Endothelial cell of umbilical vein (primary cell): ENCODE data around the gene DSE.

Source experiments
- EZH2 ChIP-seq: IDR thresholded peaks from 2 replicates; pipeline ENCODE4 v1.6.1; 2012; ENCODE audit warnings: borderline replicate concordance, low read depth, mild to moderate bottlenecking, moderate library complexity, low read length, inconsistent platforms; ENCODE audit not compliant: severe bottlenecking
- FOS ChIP-seq: IDR thresholded peaks from 2 replicates; pipeline ENCODE4 v1.6.1; 2011; ENCODE audit warnings: mild to moderate bottlenecking, low read length, moderate library complexity, borderline replicate concordance; ENCODE audit not compliant: insufficient read depth
- MYC ChIP-seq: IDR thresholded peaks from one replicate; pipeline ENCODE4 v1.6.1; 2011; ENCODE audit warnings: mild to moderate bottlenecking, low read depth, low read length
- POLR2A ChIP-seq: IDR thresholded peaks from 2 replicates; pipeline ENCODE4 v1.6.1; 2012; ENCODE audit warnings: low read depth, mild to moderate bottlenecking, control low read depth, low read length
- POLR2AphosphoS5 ChIP-seq: IDR thresholded peaks from 2 replicates; pipeline ENCODE4 v1.6.1; 2012; ENCODE audit warnings: low read depth, mild to moderate bottlenecking, control low read depth, low read length, moderate library complexity; ENCODE audit not compliant: insufficient read depth
- TF ChIP-seq, protein P1 (sequence below), 2 donors: IDR thresholded peaks; 1 replicate in 1 of 2; 2 replicates in 1 of 2; pipeline ENCODE4 v1.5.1; 2011; ENCODE audit warnings: low read length in 2 of 2, mild to moderate bottlenecking in 2 of 2, moderate library complexity in 2 of 2, control low read depth in 1 of 2, inconsistent platforms in 1 of 2, low read depth in 1 of 2; ENCODE audit not compliant: insufficient read depth in 1 of 2; ENCODE audit errors: extremely low read depth in 1 of 2
- TF ChIP-seq, protein P2 (sequence below): IDR thresholded peaks from 2 replicates; pipeline ENCODE4 v1.6.1; 2011; ENCODE audit not compliant: insufficient read depth, insufficient read length

DNA sequence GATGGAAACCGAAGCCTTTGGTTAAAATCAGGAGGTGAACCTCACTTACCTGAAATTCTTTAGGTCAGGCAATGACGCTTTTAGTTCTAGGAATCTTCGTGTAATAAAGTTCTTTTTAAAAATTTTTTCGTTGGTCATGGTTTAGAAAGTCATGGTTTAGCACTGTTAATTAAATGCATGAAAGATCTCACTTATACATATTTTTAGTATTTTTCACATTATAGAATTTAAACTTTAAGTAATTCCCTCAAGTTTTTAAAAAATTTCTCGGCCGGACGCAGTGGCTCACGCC is 1.1 kb downstream of the DSE start:
- TF ChIP-seq POLR2A (no peak), EZH2 (no peak), POLR2AphosphoS5 (no peak), FOS (no peak), MYC (no peak)
- TF ChIP-seq, protein P1, sequence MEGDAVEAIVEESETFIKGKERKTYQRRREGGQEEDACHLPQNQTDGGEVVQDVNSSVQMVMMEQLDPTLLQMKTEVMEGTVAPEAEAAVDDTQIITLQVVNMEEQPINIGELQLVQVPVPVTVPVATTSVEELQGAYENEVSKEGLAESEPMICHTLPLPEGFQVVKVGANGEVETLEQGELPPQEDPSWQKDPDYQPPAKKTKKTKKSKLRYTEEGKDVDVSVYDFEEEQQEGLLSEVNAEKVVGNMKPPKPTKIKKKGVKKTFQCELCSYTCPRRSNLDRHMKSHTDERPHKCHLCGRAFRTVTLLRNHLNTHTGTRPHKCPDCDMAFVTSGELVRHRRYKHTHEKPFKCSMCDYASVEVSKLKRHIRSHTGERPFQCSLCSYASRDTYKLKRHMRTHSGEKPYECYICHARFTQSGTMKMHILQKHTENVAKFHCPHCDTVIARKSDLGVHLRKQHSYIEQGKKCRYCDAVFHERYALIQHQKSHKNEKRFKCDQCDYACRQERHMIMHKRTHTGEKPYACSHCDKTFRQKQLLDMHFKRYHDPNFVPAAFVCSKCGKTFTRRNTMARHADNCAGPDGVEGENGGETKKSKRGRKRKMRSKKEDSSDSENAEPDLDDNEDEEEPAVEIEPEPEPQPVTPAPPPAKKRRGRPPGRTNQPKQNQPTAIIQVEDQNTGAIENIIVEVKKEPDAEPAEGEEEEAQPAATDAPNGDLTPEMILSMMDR (IDR thresholded peaks at IDR 0.05; ENCODE audit: extremely low read depth in 1 of 2, insufficient read depth in 1 of 2, low read depth in 1 of 2, low read length in 2 of 2), result no peak
- TF ChIP-seq, protein P2, sequence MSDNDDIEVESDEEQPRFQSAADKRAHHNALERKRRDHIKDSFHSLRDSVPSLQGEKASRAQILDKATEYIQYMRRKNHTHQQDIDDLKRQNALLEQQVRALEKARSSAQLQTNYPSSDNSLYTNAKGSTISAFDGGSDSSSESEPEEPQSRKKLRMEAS, result no peak
